Measurements from ENCODE around the gene MAP1LC3A. TPM values are rescaled to one million over a fixed set of nuclear protein-coding genes. Genes with fewer than 3 reads are reported as not detected.
"Not testable (repeated sequence)": the region's sequence is repeated elsewhere in the genome, so short reads cannot be mapped to it uniquely, and the experiment has no call there.

The MAP1LC3A gene
- total RNA-seq, 2 experiments from 2014 or later, result not detected

- CTCF ChIA-PET (ENCODE audit: unreplicated experiment), result no interaction called here
- no TSS peak for BruUV-seq (replicated peaks)
- peaks cover 36% of the 10 kb centered on the region; the same call in 1 of the 2 replicates for H3K36me3 ChIP-seq (ENCODE audit: insufficient read depth, low read length)
Measured at GRCh38 chr20:34511891-34512265, 46.6 kb upstream of the MAP1LC3A start.

GRCh38 chr20:34512266-34512954 lies 46.1 kb upstream of the MAP1LC3A start:
- H3K9me3 ChIP-seq (ENCODE audit: low read length), result no peaks in the 10 kb centered on the region
- no peak overlapping the region for H2AFZ ChIP-seq (ENCODE audit: low read length)
- no peaks in the 10 kb centered on the region for H3K9me2 ChIP-seq (ENCODE audit: insufficient read depth, low read length)
- TF ChIP-seq EZH2phosphoT487 (IDR thresholded peaks at IDR 0.05; ENCODE audit: borderline replicate concordance, low read depth, low read length) (no peak), CTCF (conservative IDR thresholded peaks at IDR 0.05; ENCODE audit: low read length) (no peak)
- peaks cover 6% of the 10 kb centered on the region for H3K4me1 ChIP-seq (ENCODE audit: insufficient read depth, low read length, poor library complexity, severe bottlenecking)
- peaks cover 31% of the 10 kb centered on the region; the same call in 1 of the 2 replicates for H3K36me3 ChIP-seq (ENCODE audit: insufficient read depth, low read length)
- CTCF ChIA-PET (ENCODE audit: unreplicated experiment), result no interaction called here
- no peaks in the 10 kb centered on the region for H4K20me1 ChIP-seq (ENCODE audit: insufficient read depth, low read length)
- POLR2A ChIA-PET, result interaction anchor here (0.5 kb wide), 1 partner anchor 162 kb away, joined by 3 read pairs; no protein-coding TSS in a partner anchor
- BruUV-seq (replicated peaks), result no TSS peak
- no peak for DNase-seq (ENCODE audit: low spot score)
- intact Hi-C loops (cut with micrococcal nuclease; ENCODE audit: unreplicated experiment), result no loop called here
- no peak overlapping the region for H3K27ac ChIP-seq (ENCODE audit: low read depth, low read length, poor library complexity, severe bottlenecking)
- no peak overlapping the region for H3K4me2 ChIP-seq (ENCODE audit: low read length)
- no peak overlapping the region for H3K4me3 ChIP-seq (ENCODE audit: low read depth, low read length, poor library complexity, severe bottlenecking)
- peaks cover 12% of the 10 kb centered on the region for H3K79me2 ChIP-seq (ENCODE audit: insufficient read depth, low read depth, low read length)

More at GRCh38 chr20:34511891-34512265, 46.6 kb upstream of the MAP1LC3A start:
- Histone ChIP-seq H3K4me2 (ENCODE audit: low read length) (no peak overlapping the region), H3K4me1 (ENCODE audit: insufficient read depth, low read length, poor library complexity, severe bottlenecking) (peaks cover 6% of the 10 kb centered on the region), H4K20me1 (ENCODE audit: insufficient read depth, low read length) (no peaks in the 10 kb centered on the region), H3K9me3 (ENCODE audit: low read length) (no peaks in the 10 kb centered on the region), H3K9me2 (ENCODE audit: insufficient read depth, low read length) (no peaks in the 10 kb centered on the region), H2AFZ (ENCODE audit: low read length) (no peak overlapping the region), H3K4me3 (ENCODE audit: low read depth, low read length, poor library complexity, severe bottlenecking) (no peak overlapping the region), H3K27ac (ENCODE audit: low read depth, low read length, poor library complexity, severe bottlenecking) (no peak overlapping the region), H3K79me2 (ENCODE audit: insufficient read depth, low read depth, low read length) (peaks cover 6% of the 10 kb centered on the region)
- POLR2A ChIA-PET, result no interaction called here
- intact Hi-C loops (cut with micrococcal nuclease; ENCODE audit: unreplicated experiment), result no loop called here
- DNase-seq (ENCODE audit: low spot score), result no peak
- TF ChIP-seq CTCF (conservative IDR thresholded peaks at IDR 0.05; ENCODE audit: low read length) (no peak), EZH2phosphoT487 (IDR thresholded peaks at IDR 0.05; ENCODE audit: borderline replicate concordance, low read depth, low read length) (no peak)

DNA sequence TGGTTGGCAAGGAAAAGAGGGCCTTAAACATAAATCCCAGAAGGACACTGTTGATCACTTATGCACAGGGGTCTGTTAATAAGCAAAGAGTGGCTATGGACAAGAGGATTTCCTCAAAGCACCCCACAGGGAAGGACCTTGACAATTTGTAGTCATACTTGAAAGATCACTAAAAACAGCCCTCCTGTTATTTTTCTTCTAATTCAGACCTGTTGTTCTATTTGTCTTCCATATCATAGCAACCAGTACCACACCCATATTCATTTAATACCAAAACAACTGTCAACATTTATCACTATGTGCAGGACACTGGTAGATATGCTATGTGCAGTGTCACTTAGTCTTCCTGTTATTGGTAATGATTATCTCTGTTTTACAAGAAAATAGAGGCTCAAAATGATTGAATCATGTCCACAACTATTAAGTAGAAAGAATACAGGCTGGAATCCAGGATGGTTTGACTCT lies 45.5 kb upstream of the MAP1LC3A start:
- H3K4me2 ChIP-seq (ENCODE audit: low read length), result no peak overlapping the region
- no peaks in the 10 kb centered on the region for H3K9me2 ChIP-seq (ENCODE audit: insufficient read depth, low read length)
- BruUV-seq (replicated peaks), result no TSS peak
- no peak for DNase-seq (ENCODE audit: low spot score)
- intact Hi-C loops (cut with micrococcal nuclease; ENCODE audit: unreplicated experiment), result no loop called here
- peaks cover 7% of the 10 kb centered on the region for H3K4me1 ChIP-seq (ENCODE audit: insufficient read depth, low read length, poor library complexity, severe bottlenecking)
- no peak overlapping the region for H3K27ac ChIP-seq (ENCODE audit: low read depth, low read length, poor library complexity, severe bottlenecking)
- peaks cover 26% of the 10 kb centered on the region; the same call in 1 of the 2 replicates for H3K36me3 ChIP-seq (ENCODE audit: insufficient read depth, low read length)
- no peak overlapping the region for H3K4me3 ChIP-seq (ENCODE audit: low read depth, low read length, poor library complexity, severe bottlenecking)
- peaks cover 17% of the 10 kb centered on the region for H3K79me2 ChIP-seq (ENCODE audit: insufficient read depth, low read depth, low read length)
- H2AFZ ChIP-seq (ENCODE audit: low read length), result no peak overlapping the region
- no peaks in the 10 kb centered on the region for H4K20me1 ChIP-seq (ENCODE audit: insufficient read depth, low read length)
- H3K9me3 ChIP-seq (ENCODE audit: low read length), result no peaks in the 10 kb centered on the region
- POLR2A ChIA-PET, result interaction anchor here (0.5 kb wide), 1 partner anchor 162 kb away, joined by 3 read pairs; no protein-coding TSS in a partner anchor
- CTCF ChIA-PET (ENCODE audit: unreplicated experiment), result no interaction called here
- no peak for TF ChIP-seq EZH2phosphoT487 (IDR thresholded peaks at IDR 0.05; ENCODE audit: borderline replicate concordance, low read depth, low read length)
- no peak for TF ChIP-seq CTCF (conservative IDR thresholded peaks at IDR 0.05; ENCODE audit: low read length)

DNA sequence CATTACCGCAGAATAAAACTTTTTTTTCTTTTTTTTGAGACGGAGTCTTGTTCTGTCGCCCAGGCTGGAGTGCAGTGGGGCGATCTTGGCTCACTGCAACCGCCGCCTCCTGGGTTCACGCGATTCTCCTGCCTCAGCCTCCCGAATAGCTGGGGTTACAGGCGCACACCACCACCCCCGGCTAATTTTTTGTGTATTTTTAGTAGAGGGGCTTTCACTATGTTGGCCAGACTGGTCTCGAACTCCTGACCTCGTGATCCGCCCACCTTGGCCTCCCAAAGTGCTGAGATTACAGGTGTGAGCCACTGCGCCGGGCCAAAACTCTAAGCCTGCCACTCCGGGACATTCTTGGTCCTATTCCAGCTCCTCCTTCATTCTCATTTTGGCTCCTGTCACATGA lies 44.5 kb upstream of the MAP1LC3A start:
- H3K4me2 ChIP-seq (ENCODE audit: low read length); POLR2A ChIA-PET; H3K4me3 ChIP-seq (ENCODE audit: low read depth, low read length, poor library complexity, severe bottlenecking); CTCF ChIA-PET (ENCODE audit: unreplicated experiment); DNase-seq (ENCODE audit: low spot score); H2AFZ ChIP-seq (ENCODE audit: low read length); H3K9me3 ChIP-seq (ENCODE audit: low read length); H4K20me1 ChIP-seq (ENCODE audit: insufficient read depth, low read length); BruUV-seq (replicated peaks); intact Hi-C loops (cut with micrococcal nuclease; ENCODE audit: unreplicated experiment); H3K9me2 ChIP-seq (ENCODE audit: insufficient read depth, low read length); H3K27ac ChIP-seq (ENCODE audit: low read depth, low read length, poor library complexity, severe bottlenecking): not testable (repeated sequence)
- H3K36me3 ChIP-seq (ENCODE audit: insufficient read depth, low read length), result peaks cover 27% of the 10 kb centered on the region; the same call in 1 of the 2 replicates
- peaks cover 17% of the 10 kb centered on the region for H3K4me1 ChIP-seq (ENCODE audit: insufficient read depth, low read length, poor library complexity, severe bottlenecking)
- H3K79me2 ChIP-seq (ENCODE audit: insufficient read depth, low read depth, low read length), result peaks cover 28% of the 10 kb centered on the region
